ENCODE results near the gene POLR1A. TPM values are rescaled to one million over a fixed set of nuclear protein-coding genes. Genes with fewer than 3 reads are reported as not detected.
"Not testable (repeated sequence)": the region's sequence is repeated elsewhere in the genome, so short reads cannot be mapped to it uniquely, and the experiment has no call there.

Gene POLR1A
- total RNA-seq, 1 donor from 2014 or later, result 54.5 TPM

- H3K27ac Mint-ChIP-seq, result not testable (repeated sequence)
- H3K4me1 Mint-ChIP-seq (ENCODE audit: low read depth), result peaks cover 41% of the 10 kb centered on the region
These were observed 113.6 kb downstream of the POLR1A start for GRCh38 chr2:85992053-85992452.

DNA sequence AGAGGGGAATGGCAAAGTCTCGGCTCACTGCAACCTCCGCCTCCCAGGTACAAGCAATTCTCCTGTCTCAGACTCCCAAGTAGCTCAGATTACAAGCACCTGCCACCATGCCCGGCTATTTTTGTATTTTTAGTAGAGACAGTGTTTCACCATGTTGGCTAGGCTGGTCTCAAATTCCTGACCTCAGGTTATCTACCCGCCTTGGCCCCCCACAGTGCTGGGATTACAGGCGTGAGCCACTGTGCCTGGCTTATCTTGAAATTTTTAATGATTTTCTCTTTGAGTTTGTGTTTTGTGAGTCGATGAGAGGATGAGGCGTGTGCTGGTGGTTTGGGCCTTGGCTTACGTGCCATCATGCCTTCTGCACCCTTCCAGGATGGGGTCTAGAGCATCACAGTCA, 115.6 kb downstream of the POLR1A start:
- Mint-ChIP-seq H3K36me3 (ENCODE audit: low read depth) (no peaks in the 10 kb centered on the region), H3K27me3 (ENCODE audit: low read depth) (no peaks in the 10 kb centered on the region), H3K27ac (no peak overlapping the region), H3K4me3 (ENCODE audit: low read depth) (no peak overlapping the region), H3K9me3 (no peaks in the 10 kb centered on the region), H3K4me1 (ENCODE audit: low read depth) (peaks cover 27% of the 10 kb centered on the region)
- DNase-seq (ENCODE audit: low spot score), result no peak
- intact Hi-C loops (cut with micrococcal nuclease), result loop anchor here (10.0 kb wide), 1 partner anchor 135 kb away; no protein-coding TSS in a partner anchor

More at GRCh38 chr2:85992053-85992452, 113.6 kb downstream of the POLR1A start:
- DNase-seq (ENCODE audit: low spot score); H3K36me3 Mint-ChIP-seq (ENCODE audit: low read depth); H3K4me3 Mint-ChIP-seq (ENCODE audit: low read depth); H3K27me3 Mint-ChIP-seq (ENCODE audit: low read depth); H3K9me3 Mint-ChIP-seq: not testable (repeated sequence)
- intact Hi-C loops (cut with micrococcal nuclease), result loop anchor here (10.0 kb wide), 1 partner anchor 137 kb away; no protein-coding TSS in a partner anchor

DNA sequence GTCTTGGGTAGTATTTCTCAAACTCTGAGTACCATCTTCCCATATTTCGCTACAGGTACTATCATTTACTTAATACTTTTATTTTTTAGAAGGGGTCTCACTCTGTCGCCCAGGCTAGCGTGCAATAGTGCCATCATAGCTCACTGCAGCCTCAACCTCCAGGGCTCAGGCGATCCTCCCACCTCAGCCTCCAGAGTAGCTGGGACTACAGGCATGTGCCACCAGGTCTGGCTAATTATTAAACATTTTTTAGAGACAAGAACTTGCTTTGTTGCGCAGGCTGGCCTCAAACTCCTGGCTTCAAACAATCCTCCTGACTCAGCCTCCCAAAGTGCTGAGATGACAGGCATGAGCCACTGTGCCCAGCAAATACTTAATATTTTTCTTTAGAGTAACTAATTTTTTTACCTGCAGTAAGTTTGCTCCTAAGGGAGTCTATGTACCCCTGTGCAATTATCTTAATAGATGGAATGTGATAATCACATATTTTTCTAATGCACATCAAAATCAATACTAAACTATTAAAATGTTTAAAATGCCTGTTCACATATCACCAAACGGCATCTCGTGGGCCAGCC, 116.3 kb downstream of the POLR1A start:
- Mint-ChIP-seq H3K9me3 (no peaks in the 10 kb centered on the region), H3K27ac (no peak overlapping the region), H3K36me3 (ENCODE audit: low read depth) (no peaks in the 10 kb centered on the region), H3K27me3 (ENCODE audit: low read depth) (no peaks in the 10 kb centered on the region), H3K4me1 (ENCODE audit: low read depth) (peaks cover 20% of the 10 kb centered on the region), H3K4me3 (ENCODE audit: low read depth) (no peak overlapping the region)
- no peak for DNase-seq (ENCODE audit: low spot score)
- intact Hi-C loops (cut with micrococcal nuclease), result no loop called here

GRCh38 chr2:85988914-85989270, 116.8 kb downstream of the POLR1A start:
- no peak overlapping the region for H3K27ac Mint-ChIP-seq
- no peaks in the 10 kb centered on the region for H3K27me3 Mint-ChIP-seq (ENCODE audit: low read depth)
- H3K9me3 Mint-ChIP-seq, result no peaks in the 10 kb centered on the region
- H3K4me3 Mint-ChIP-seq (ENCODE audit: low read depth), result no peak overlapping the region
- intact Hi-C loops (cut with micrococcal nuclease), result no loop called here
- peaks cover 15% of the 10 kb centered on the region for H3K4me1 Mint-ChIP-seq (ENCODE audit: low read depth)
- H3K36me3 Mint-ChIP-seq (ENCODE audit: low read depth), result no peaks in the 10 kb centered on the region
- no peak for DNase-seq (ENCODE audit: low spot score)

- no peaks in the 10 kb centered on the region for H3K9me3 Mint-ChIP-seq
- peaks cover under 1% of the 10 kb centered on the region for H3K27me3 Mint-ChIP-seq (ENCODE audit: low read depth)
- intact Hi-C loops (cut with micrococcal nuclease), result no loop called here
- H3K4me1 Mint-ChIP-seq (ENCODE audit: low read depth), result peaks cover 12% of the 10 kb centered on the region
- H3K4me3 Mint-ChIP-seq (ENCODE audit: low read depth), result no peak overlapping the region
- no peak for DNase-seq (ENCODE audit: low spot score)
- no peaks in the 10 kb centered on the region for H3K36me3 Mint-ChIP-seq (ENCODE audit: low read depth)
- no peak overlapping the region for H3K27ac Mint-ChIP-seq
These were observed 117.3 kb downstream of the POLR1A start for GRCh38 chr2:85988175-85988913.

DNA sequence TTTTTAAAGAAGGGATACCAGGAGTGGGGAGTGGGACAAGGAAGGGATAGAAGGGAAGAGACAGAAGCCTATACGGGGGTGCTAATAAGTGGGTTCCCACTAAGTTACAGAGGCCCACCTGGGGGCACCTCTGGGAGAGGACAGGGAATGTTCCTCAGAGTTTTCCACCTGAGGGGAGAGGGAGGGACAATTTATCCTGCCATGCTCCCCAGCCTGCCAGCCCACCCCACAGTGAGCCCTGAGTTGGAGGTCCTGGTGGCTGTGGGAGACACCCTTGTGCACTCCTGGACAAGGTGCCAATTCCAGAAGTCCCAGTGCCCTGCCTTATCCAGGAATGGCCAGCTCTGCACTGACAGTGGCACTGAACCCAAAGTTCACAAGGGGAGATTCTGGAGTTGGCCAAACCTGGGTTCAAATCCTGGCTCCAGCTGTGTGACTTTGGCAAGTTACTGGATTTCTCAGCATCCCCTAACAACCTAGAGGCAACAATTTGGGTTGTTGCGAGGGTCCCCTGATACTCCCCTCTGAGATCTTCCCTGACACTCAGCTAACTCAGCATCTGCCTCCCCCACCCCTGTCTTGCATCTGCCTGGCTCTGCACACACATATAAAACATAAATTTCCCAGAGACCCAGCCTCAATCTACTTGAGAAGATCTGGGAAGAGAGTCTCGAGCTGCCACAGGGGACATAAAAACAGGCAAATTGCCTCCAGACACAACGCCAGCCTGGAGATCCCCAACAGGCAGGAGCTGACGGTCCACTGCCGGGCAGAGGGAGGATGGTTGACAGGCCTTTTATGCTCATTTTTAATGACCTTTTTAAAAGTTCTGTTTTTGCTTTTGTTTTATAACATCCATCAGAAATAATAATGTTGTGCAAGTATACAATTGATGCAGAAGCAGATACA, 118.2 kb downstream of the POLR1A start:
- intact Hi-C loops (cut with micrococcal nuclease), result no loop called here
- no peak overlapping the region for H3K4me3 Mint-ChIP-seq (ENCODE audit: low read depth)

GRCh38 chr2:85986121-85986520, 119.6 kb downstream of the POLR1A start:
- H3K36me3 Mint-ChIP-seq (ENCODE audit: low read depth), result no peaks in the 10 kb centered on the region
- intact Hi-C loops (cut with micrococcal nuclease), result no loop called here

More for the DNA sequence above, 118.2 kb downstream of the POLR1A start:
- H3K36me3 Mint-ChIP-seq (ENCODE audit: low read depth), result no peaks in the 10 kb centered on the region
- no peak for DNase-seq (ENCODE audit: low spot score)
- no peak overlapping the region for H3K27ac Mint-ChIP-seq
- no peaks in the 10 kb centered on the region for H3K9me3 Mint-ChIP-seq
- peaks cover 8% of the 10 kb centered on the region for H3K4me1 Mint-ChIP-seq (ENCODE audit: low read depth)
- peaks cover 9% of the 10 kb centered on the region for H3K27me3 Mint-ChIP-seq (ENCODE audit: low read depth)

DNA sequence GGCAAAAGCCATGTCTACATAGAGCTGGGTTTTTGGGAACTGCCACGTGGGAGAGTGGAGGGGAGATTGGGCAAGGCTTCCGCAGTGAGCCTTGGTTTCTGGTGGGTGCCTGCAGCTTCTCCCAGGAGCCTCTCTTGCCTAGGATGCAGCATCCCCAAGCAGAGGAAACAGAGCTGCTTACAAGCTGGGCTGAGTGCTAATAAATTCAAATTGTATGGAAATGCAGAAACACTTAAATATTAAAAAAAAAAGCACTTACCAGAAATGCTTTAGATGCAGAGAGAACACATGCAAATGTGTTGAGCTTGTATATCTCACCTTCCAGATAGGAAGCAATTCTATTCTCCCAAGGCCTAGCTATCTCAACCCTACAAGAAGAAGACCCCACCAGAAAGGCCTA, 120.9 kb downstream of the POLR1A start:
- no peaks in the 10 kb centered on the region for H3K9me3 Mint-ChIP-seq
- peaks cover 18% of the 10 kb centered on the region for H3K27me3 Mint-ChIP-seq (ENCODE audit: low read depth)
- H3K27ac Mint-ChIP-seq, result no peak overlapping the region
- no peak for DNase-seq (ENCODE audit: low spot score)
- peaks cover 7% of the 10 kb centered on the region for H3K4me1 Mint-ChIP-seq (ENCODE audit: low read depth)
- intact Hi-C loops (cut with micrococcal nuclease), result no loop called here
- H3K36me3 Mint-ChIP-seq (ENCODE audit: low read depth), result no peaks in the 10 kb centered on the region
- no peak overlapping the region for H3K4me3 Mint-ChIP-seq (ENCODE audit: low read depth)

More at GRCh38 chr2:85986121-85986520, 119.6 kb downstream of the POLR1A start:
- Mint-ChIP-seq H3K27ac (no peak overlapping the region), H3K27me3 (ENCODE audit: low read depth) (peaks cover 12% of the 10 kb centered on the region), H3K4me3 (ENCODE audit: low read depth) (no peak overlapping the region), H3K9me3 (no peaks in the 10 kb centered on the region), H3K4me1 (ENCODE audit: low read depth) (peaks cover 7% of the 10 kb centered on the region)
- DNase-seq (ENCODE audit: low spot score), result no peak

DNA sequence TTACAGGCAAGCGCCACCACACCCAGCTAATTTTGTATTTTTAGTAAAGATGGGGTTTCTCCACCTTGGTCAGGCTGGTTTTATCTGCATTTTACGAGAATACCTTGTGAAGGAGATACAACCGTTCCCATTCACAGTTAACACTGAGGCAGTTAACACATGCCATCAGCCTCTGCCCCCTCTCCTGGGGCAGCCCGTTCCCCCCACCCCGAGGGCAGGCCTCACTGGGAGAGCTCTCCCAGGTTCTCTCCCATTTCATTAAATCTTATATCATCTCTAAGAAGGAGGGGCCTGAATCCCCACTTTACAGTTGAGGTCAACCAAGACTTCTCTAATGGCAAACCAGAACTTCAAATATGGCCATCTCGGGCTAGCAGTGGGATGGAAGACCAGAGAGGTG, 121.9 kb downstream of the POLR1A start:
- Mint-ChIP-seq H3K9me3 (no peaks in the 10 kb centered on the region), H3K4me1 (ENCODE audit: low read depth) (peaks cover 4% of the 10 kb centered on the region), H3K27ac (no peak overlapping the region), H3K4me3 (ENCODE audit: low read depth) (no peak overlapping the region), H3K27me3 (ENCODE audit: low read depth) (peaks cover 25% of the 10 kb centered on the region), H3K36me3 (ENCODE audit: low read depth) (no peaks in the 10 kb centered on the region)
- intact Hi-C loops (cut with micrococcal nuclease), result no loop called here
- no peak for DNase-seq (ENCODE audit: low spot score)

DNA sequence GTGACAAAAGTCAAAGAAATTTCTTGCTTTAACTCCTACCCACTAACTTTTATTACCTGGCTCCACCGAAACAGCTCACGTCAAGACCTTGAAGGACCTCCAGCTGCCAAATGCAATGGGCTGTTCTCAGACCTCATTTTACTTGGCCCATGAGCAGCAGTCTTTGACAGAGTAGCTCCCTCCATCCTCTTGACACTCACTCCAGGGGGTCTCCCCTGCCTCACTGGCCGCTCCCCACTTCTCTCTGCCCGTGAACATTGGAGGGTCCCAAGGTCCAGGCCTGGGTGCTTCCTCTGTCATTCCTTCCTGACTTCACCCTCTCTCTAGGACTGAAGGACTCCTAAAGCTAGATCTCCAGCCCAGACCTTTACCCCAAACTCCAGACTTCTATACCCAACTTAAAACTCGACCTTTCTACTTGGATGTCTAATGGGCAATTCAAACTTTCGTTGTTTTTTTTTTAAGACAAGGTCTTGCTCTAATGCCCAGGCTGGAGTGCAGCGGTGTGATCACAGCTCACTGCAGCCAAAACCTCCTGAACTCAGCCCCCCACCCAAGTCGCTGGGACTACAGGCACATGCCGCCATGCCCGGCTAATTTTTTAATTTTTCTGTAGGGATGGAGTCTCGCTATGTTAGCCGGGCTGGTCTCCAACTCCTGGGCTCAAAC, 124.0 kb downstream of the POLR1A start:
- Mint-ChIP-seq H3K27ac (no peak overlapping the region), H3K4me3 (ENCODE audit: low read depth) (no peak overlapping the region), H3K36me3 (ENCODE audit: low read depth) (no peaks in the 10 kb centered on the region), H3K4me1 (ENCODE audit: low read depth) (no peaks in the 10 kb centered on the region), H3K9me3 (no peaks in the 10 kb centered on the region), H3K27me3 (ENCODE audit: low read depth) (peaks cover 30% of the 10 kb centered on the region)
- DNase-seq (ENCODE audit: low spot score), result no peak
- intact Hi-C loops (cut with micrococcal nuclease), result no loop called here

DNA sequence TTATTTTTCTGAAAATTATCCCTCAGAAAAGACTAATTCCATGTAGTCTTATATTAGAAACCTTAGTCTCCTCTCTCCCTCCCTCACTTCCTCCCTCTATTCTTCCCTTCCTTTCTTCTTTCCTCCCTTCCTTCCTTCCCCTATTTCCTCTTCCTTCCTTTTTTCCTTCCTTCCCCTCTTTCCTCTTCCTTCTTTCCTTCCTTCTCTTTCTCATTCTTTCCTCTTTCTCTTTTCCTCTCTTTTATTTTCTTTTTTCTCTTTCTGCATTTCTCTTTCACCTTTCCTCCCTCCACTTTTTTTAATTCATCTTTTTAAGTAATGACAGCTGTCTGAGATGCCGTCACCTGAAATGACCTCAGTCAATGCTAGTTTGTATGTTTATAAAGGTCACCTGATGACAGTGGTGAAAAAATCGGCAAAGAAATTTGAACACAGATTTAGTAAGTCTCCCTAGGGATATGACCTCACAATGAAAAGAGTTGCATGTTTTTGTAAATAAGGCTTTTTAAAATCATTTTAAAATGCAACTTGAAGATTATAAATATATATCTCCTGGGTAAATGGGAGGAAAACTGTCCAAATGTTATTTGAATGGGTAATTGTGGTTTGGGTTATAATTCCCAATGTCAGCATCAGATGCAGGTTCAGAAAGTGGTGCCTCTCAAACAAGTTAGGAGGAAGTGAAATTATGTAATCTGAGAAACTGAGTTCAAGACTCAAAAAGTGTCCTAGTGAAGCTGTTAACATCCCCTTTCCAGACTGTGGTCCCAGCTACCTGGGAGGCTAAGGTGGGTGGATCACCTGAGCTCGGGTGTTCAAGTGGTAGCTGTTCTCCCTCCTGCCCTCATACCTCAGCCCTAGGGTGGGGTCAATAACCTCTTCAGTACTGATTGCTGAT, 126.6 kb downstream of the POLR1A start:
- Mint-ChIP-seq H3K36me3 (ENCODE audit: low read depth) (no peaks in the 10 kb centered on the region), H3K27ac (no peak overlapping the region), H3K4me3 (ENCODE audit: low read depth) (no peak overlapping the region), H3K27me3 (ENCODE audit: low read depth) (peaks cover 49% of the 10 kb centered on the region), H3K4me1 (ENCODE audit: low read depth) (no peaks in the 10 kb centered on the region), H3K9me3 (no peaks in the 10 kb centered on the region)
- intact Hi-C loops (cut with micrococcal nuclease), result no loop called here
- DNase-seq (ENCODE audit: low spot score), result no peak

All from activated T-helper 2 cell treated with anti-CD3 and anti-CD28 coated beads, Interferon-gamma antibody, Interleukin-2, Interleukin-4, amounts not matched to agents 10 μg/mL and 5 μg/mL and 100 μg/mL, durations not matched to agents 14 hours and 24 hours and 36 hours (primary cell).